Hepatocyte (in vitro differentiated cells): Measurements from ENCODE around the gene PEMT. TPM values are rescaled to one million over a fixed set of nuclear protein-coding genes. Genes with fewer than 3 reads are reported as not detected.

Experiments
- DNase-seq: peaks from one replicate; pipeline ENCODE4 v3.0.0-alpha.2; 2016; ENCODE audit warnings: low spot score
- H2AFZ ChIP-seq: fragments of 200-600 bp; sonication (generic); 2 replicates; pipeline ENCODE4 v1.6.0; 2016; ENCODE audit warnings: antibody characterized with exemption, mild to moderate bottlenecking
- H3K27ac ChIP-seq: fragments of 200-600 bp; sonication (generic); 2 replicates; pipeline ENCODE4 v1.5.1; 2016; ENCODE audit warnings: mild to moderate bottlenecking
- H3K27me3 ChIP-seq: fragments of 200-600 bp; sonication (generic); 2 replicates; pipeline ENCODE4 v1.6.1; 2016
- H3K36me3 ChIP-seq: fragments of 200-600 bp; sonication (generic); replicated peaks from 2 replicates; pipeline ENCODE4 v1.5.1; 2016; ENCODE audit warnings: low read depth; ENCODE audit not compliant: insufficient read depth
- H3K4me1 ChIP-seq: fragments of 200-600 bp; sonication (generic); 2 replicates; pipeline ENCODE4 v1.5.1; 2016; ENCODE audit warnings: mild to moderate bottlenecking, moderate library complexity; ENCODE audit not compliant: insufficient read depth
- H3K4me2 ChIP-seq: fragments of 200-600 bp; sonication (generic); 2 replicates; pipeline ENCODE4 v1.6.0; 2016
- H3K4me3 ChIP-seq: fragments of 200-600 bp; sonication (generic); 2 replicates; pipeline ENCODE4 v1.5.1; 2016; ENCODE audit warnings: mild to moderate bottlenecking
- H3K79me2 ChIP-seq: fragments of 200-600 bp; sonication (generic); 2 replicates; pipeline ENCODE4 v1.6.0; 2017; ENCODE audit warnings: mild to moderate bottlenecking
- H3K9me2 ChIP-seq: fragments of 200-600 bp; sonication (generic); replicated peaks from 2 replicates; pipeline ENCODE4 v1.6.0; 2017; ENCODE audit warnings: mild to moderate bottlenecking; ENCODE audit not compliant: insufficient read depth
- H3K9me3 ChIP-seq: fragments of 200-600 bp; sonication (generic); 2 replicates; pipeline ENCODE4 v1.5.1; 2016; ENCODE audit warnings: low read depth, mild to moderate bottlenecking
- H4K20me1 ChIP-seq: fragments of 200-600 bp; sonication (generic); 2 replicates; pipeline ENCODE4 v1.6.0; 2016; ENCODE audit warnings: mild to moderate bottlenecking; ENCODE audit not compliant: insufficient read depth, poor library complexity, severe bottlenecking
- CTCF ChIP-seq: fragments of 200-600 bp; sonication (generic); IDR thresholded peaks from 2 replicates; pipeline ENCODE4 v1.5.1; 2016; ENCODE audit warnings: antibody characterized with exemption, mild to moderate bottlenecking; ENCODE audit not compliant: poor library complexity
- EZH2 ChIP-seq: fragments of 200-600 bp; sonication (generic); IDR thresholded peaks from 2 replicates; pipeline ENCODE4 v1.6.1; 2016; ENCODE audit warnings: antibody characterized with exemption, mild to moderate bottlenecking, borderline replicate concordance
- EZH2phosphoT487 ChIP-seq: fragments of 200-600 bp; sonication (generic); IDR thresholded peaks from one replicate; pipeline ENCODE4 v1.6.1; 2018; ENCODE audit warnings: antibody characterized with exemption, mild to moderate bottlenecking, low read depth, moderate library complexity; ENCODE audit not compliant: unreplicated experiment, severe bottlenecking
- WGBS: methylation state at CpG from one replicate; pipeline ENCODE4 v1.1.6; 2016; ENCODE audit warnings: low lambda C conversion rate; ENCODE audit errors: missing lambda C conversion rate; 5-methylcytosine and 5-hydroxymethylcytosine counted together
- polyA plus RNA-seq: library from polyadenylated mRNA; unstranded; fragments of >200 nt; fragmentation: Nextera tagmentation; extraction: Ambion mirVana; gene quantifications from 2 replicates; pipeline ENCODE4 v1.2.1, GENCODE V29; 2016
- total RNA-seq: library from RNA; depleted of rRNA; stranded (reverse); fragments of >200 nt; gene quantifications from 2 replicates; pipeline ENCODE4 v1.2.3, GENCODE V29; 2014

Gene PEMT
- total and polyA plus RNA-seq, 2 experiments from 2014 or later, result 50.1 to 70.4 TPM

GRCh38 chr17:17542906-17543635, 48.4 kb downstream of the PEMT start:
- Histone ChIP-seq H3K27me3 (no peaks in the 10 kb centered on the region), H2AFZ (no peak overlapping the region), H3K36me3 (no peaks in the 10 kb centered on the region), H3K4me3 (no peak overlapping the region), H3K27ac (no peak overlapping the region), H3K9me2 (no peaks in the 10 kb centered on the region), H3K79me2 (no peaks in the 10 kb centered on the region), H3K4me2 (no peak overlapping the region), H3K4me1 (peaks cover 34% of the 10 kb centered on the region), H3K9me3 (no peaks in the 10 kb centered on the region), H4K20me1 (no peaks in the 10 kb centered on the region)
- TF ChIP-seq EZH2, result no peak
- TF ChIP-seq EZH2phosphoT487, result no peak
- TF ChIP-seq CTCF, result no peak
- WGBS, result 95% methylated on average over 22 of the region's 22 CpGs
- DNase-seq, result no peak

- no peak for DNase-seq
These were observed 49.9 kb downstream of the PEMT start for GRCh38 chr17:17541640-17542001.

GRCh38 chr17:17540935-17541639, 50.4 kb downstream of the PEMT start:
- Histone ChIP-seq H4K20me1 (no peaks in the 10 kb centered on the region), H3K36me3 (no peaks in the 10 kb centered on the region), H3K27me3 (no peaks in the 10 kb centered on the region), H3K9me2 (no peaks in the 10 kb centered on the region), H3K4me1 (peaks cover 31% of the 10 kb centered on the region), H3K9me3 (no peaks in the 10 kb centered on the region), H3K4me2 (no peak overlapping the region), H2AFZ (no peak overlapping the region), H3K79me2 (no peaks in the 10 kb centered on the region), H3K4me3 (no peak overlapping the region), H3K27ac (no peak overlapping the region)
- no peak for DNase-seq
- 86% methylated on average over 23 of the region's 23 CpGs for WGBS
- TF ChIP-seq EZH2phosphoT487 (no peak), EZH2 (no peak)

More at GRCh38 chr17:17541640-17542001, 49.9 kb downstream of the PEMT start:
- H3K27ac ChIP-seq, result no peak overlapping the region
- no peaks in the 10 kb centered on the region for H3K9me2 ChIP-seq
- no peaks in the 10 kb centered on the region for H3K27me3 ChIP-seq
- TF ChIP-seq EZH2phosphoT487, result no peak
- TF ChIP-seq EZH2, result no peak
- no peak for TF ChIP-seq CTCF
- H3K4me2 ChIP-seq, result no peak overlapping the region
- no peaks in the 10 kb centered on the region for H4K20me1 ChIP-seq
- H3K4me3 ChIP-seq, result no peak overlapping the region
- peaks cover 31% of the 10 kb centered on the region for H3K4me1 ChIP-seq
- H3K9me3 ChIP-seq, result no peaks in the 10 kb centered on the region
- WGBS, result 71% methylated on average over 5 of the region's 5 CpGs
- H3K79me2 ChIP-seq, result no peaks in the 10 kb centered on the region
- no peak overlapping the region for H2AFZ ChIP-seq
- no peaks in the 10 kb centered on the region for H3K36me3 ChIP-seq

GRCh38 chr17:17540278-17540906, 51.1 kb downstream of the PEMT start:
- Histone ChIP-seq H3K27me3 (no peaks in the 10 kb centered on the region), H3K4me3 (no peak overlapping the region), H3K27ac (no peak overlapping the region), H2AFZ (no peak overlapping the region), H3K9me2 (no peaks in the 10 kb centered on the region), H3K79me2 (no peaks in the 10 kb centered on the region), H3K9me3 (no peaks in the 10 kb centered on the region), H3K4me2 (no peak overlapping the region), H3K36me3 (no peaks in the 10 kb centered on the region), H4K20me1 (no peaks in the 10 kb centered on the region), H3K4me1 (peaks cover 31% of the 10 kb centered on the region)
- 78% methylated on average over 12 of the region's 15 CpGs for WGBS
- no peak for DNase-seq
- no peak for TF ChIP-seq EZH2
- no peak for TF ChIP-seq EZH2phosphoT487
- no peak for TF ChIP-seq CTCF
